HepG2 (cell line): ENCODE results near the gene COBLL1. TPM values are rescaled to one million over a fixed set of nuclear protein-coding genes. Genes with fewer than 3 reads are reported as not detected.

Experiments used
- ATAC-seq: fragments of 200-7000 bp; cut with Tn5 transposase; 3 replicates; pipeline ENCODE4 v1.9.1; 2020; ENCODE audit warnings: mild to moderate bottlenecking, moderate library complexity
- BruUV-seq: library from RNA; stranded (reverse); fragments of 400-500 nt; replicated peaks from 2 replicates; lab custom pipeline; 2021; lab: Mats Ljungman, UMichigan
- CTCF ChIA-PET: fragments of 300-600 bp; formaldehyde crosslinking; extraction: SDS; loops from one replicate; lab custom pipeline; 2021; ENCODE audit warnings: low total read pairs, inconsistent platforms, low intra/inter-chr PET ratio; lab: Yijun Ruan, JAX
- POLR2A ChIA-PET: fragments of 350-600 bp; sonication (Branson Sonifier 250); formaldehyde crosslinking; loops from one replicate; lab custom pipeline; 2020; ENCODE audit warnings: antibody characterized with exemption, inconsistent platforms; lab: Yijun Ruan, JAX
- DNase-seq: peaks from one replicate; pipeline ENCODE4 v3.0.0-alpha.2; 2015; ENCODE audit warnings: low spot score
- FAIRE-seq: peaks from 3 replicates; lab custom pipeline; 2011; peaks lifted over from hg19 to GRCh38; lab: Jason Lieb, UNC
- H2AFZ ChIP-seq: one replicate; pipeline ENCODE4 v1.6.1; 2011; ENCODE audit warnings: low read length, inconsistent platforms
- H3K27ac ChIP-seq: fragments of 300-600 bp; 3 replicates; pipeline ENCODE4 v1.8.0; 2011; ENCODE audit warnings: mixed run types, mild to moderate bottlenecking, mixed read lengths, low read length, inconsistent platforms; ENCODE audit not compliant: insufficient read depth; ENCODE audit errors: extremely low read length
- H3K27me3 ChIP-seq, 2 experiments: fragments of 200-600 bp in 1 of 2; 2 replicates in 1 of 2; 3 replicates in 1 of 2; pipeline versions ENCODE4 v1.6.0 to v1.8.0; 2011; ENCODE audit warnings: low read length in 2 of 2, mild to moderate bottlenecking in 2 of 2, moderate library complexity in 2 of 2, inconsistent platforms in 1 of 2; ENCODE audit not compliant: insufficient read depth in 2 of 2, control insufficient read depth in 1 of 2
- H3K36me3 ChIP-seq, 2 experiments: fragments of 200-600 bp in 1 of 2; replicated peaks in 1 of 2; 2 replicates in 1 of 2; 3 replicates in 1 of 2; pipeline versions ENCODE4 v1.5.1 to v1.8.0; 2011; ENCODE audit warnings: low read length in 2 of 2, inconsistent platforms in 1 of 2; ENCODE audit not compliant: insufficient read depth in 2 of 2, control insufficient read depth in 1 of 2
- H3K4me1 ChIP-seq: 2 replicates; pipeline ENCODE4 v1.5.1; 2012; ENCODE audit warnings: low read length, inconsistent platforms; ENCODE audit not compliant: insufficient read depth
- H3K4me2 ChIP-seq: 2 replicates; pipeline ENCODE4 v1.6.0; 2011; ENCODE audit warnings: low read depth, low read length, inconsistent platforms
- H3K4me3 ChIP-seq, 3 experiments: fragments of 200-600 bp in 1 of 3; sonication (generic), shearing (Covaris generic) in 1 of 3; replicated peaks in 1 of 3; 2 replicates each; pipeline ENCODE4 v1.5.1; 2011 to 2016; ENCODE audit warnings: low read length in 3 of 3, inconsistent platforms in 2 of 3, low read depth in 2 of 3, mild to moderate bottlenecking in 2 of 3, control low read depth in 1 of 3, mixed read lengths in 1 of 3; ENCODE audit not compliant: insufficient read depth in 1 of 3
- H3K79me2 ChIP-seq: one replicate; pipeline ENCODE4 v1.6.1; 2011; ENCODE audit warnings: low read length, inconsistent platforms; ENCODE audit not compliant: insufficient read depth
- H3K9ac ChIP-seq: 2 replicates; pipeline ENCODE4 v1.6.0; 2011; ENCODE audit warnings: mild to moderate bottlenecking, low read depth, low read length, inconsistent platforms; ENCODE audit not compliant: insufficient read depth
- H3K9me3 ChIP-seq: 2 replicates; pipeline ENCODE4 v1.5.1; 2012; ENCODE audit warnings: mild to moderate bottlenecking, low read length
- H4K20me1 ChIP-seq: 2 replicates; pipeline ENCODE4 v1.6.0; 2011; ENCODE audit warnings: inconsistent platforms, mild to moderate bottlenecking, low read length, moderate library complexity; ENCODE audit not compliant: insufficient read depth
- EHMT2 ChIP-seq: fragments of 200-600 bp; sonication (generic); IDR thresholded peaks from 2 replicates; pipeline ENCODE4 v1.7.0; 2017; ENCODE audit warnings: antibody characterized with exemption, low read depth, low read length, borderline replicate concordance
- ELK4 ChIP-seq: sonication (generic); formaldehyde crosslinking; IDR thresholded peaks from 2 replicates; pipeline ENCODE4 v1.9.0; 2021; ENCODE audit warnings: missing genetic modification reagents, borderline replicate concordance
- GMEB1 ChIP-seq: sonication (generic); formaldehyde crosslinking; IDR thresholded peaks from 2 replicates; pipeline ENCODE4 v1.5.1; 2020; ENCODE audit warnings: missing genetic modification reagents, mild to moderate bottlenecking, borderline replicate concordance
- ISL2 ChIP-seq: sonication (generic); formaldehyde crosslinking; IDR thresholded peaks from 2 replicates; pipeline ENCODE4 v1.5.0; 2020; ENCODE audit warnings: missing genetic modification reagents
- RNF2 ChIP-seq: fragments of 450-650 bp; conservative IDR thresholded peaks from 2 replicates; pipeline ENCODE4 v1.6.1; 2016; ENCODE audit warnings: low read depth
- SMARCE1 ChIP-seq: fragments of 450-650 bp; IDR thresholded peaks from 2 replicates; pipeline ENCODE4 v1.6.1; 2017; ENCODE audit warnings: borderline replicate concordance
- ZNF446 ChIP-seq: sonication (generic); formaldehyde crosslinking; IDR thresholded peaks from 2 replicates; pipeline ENCODE4 v1.5.0; 2020; ENCODE audit warnings: mild to moderate bottlenecking, missing genetic modification reagents
- ZUFSP ChIP-seq: sonication (generic); formaldehyde crosslinking; IDR thresholded peaks from 2 replicates; pipeline ENCODE4 v1.9.0; 2021; ENCODE audit warnings: missing genetic modification reagents, mild to moderate bottlenecking, borderline replicate concordance
- WGBS: methylation state at CpG from one replicate; pipeline ENCODE4 v1.1.6; 2017; ENCODE audit warnings: low lambda C conversion rate; 5-methylcytosine and 5-hydroxymethylcytosine counted together
- in situ Hi-C: cut with HindIII; loops from 2 replicates; pipeline ENCODE4 v1.10.0; 2017; ENCODE audit warnings: low pct_unique_long_range_greater_than_20kb; ENCODE audit not compliant: extremely low pct_ligation_motif_present
- intact Hi-C: fragments of 100-400 bp; cut with micrococcal nuclease; formaldehyde crosslinking; loops from one replicate; pipeline ENCODE4 v1.10.0; 2022; ENCODE audit not compliant: unreplicated experiment
- polyA plus RNA-seq, 8 experiments: library from polyadenylated mRNA; depleted of rRNA in 3 of 8; stranded (reverse) in 7 of 8; unstranded in 1 of 8; fragments of >200 nt; fragmentation: Illumina TruSeq in 4 of 8; extraction: Trizol in 4 of 8; gene quantifications; 2 replicates each; pipeline versions ENCODE4 v1.2.1 to v1.2.3, GENCODE V29; 2011 to 2016; ENCODE audit warnings: low read depth in 4 of 8, missing spikeins in 1 of 8, mixed read lengths in 1 of 8; ENCODE audit not compliant: insufficient read depth in 1 of 8
- total RNA-seq, 5 experiments: library from RNA; depleted of rRNA; stranded (reverse); fragments of >200 nt; fragmentation: Illumina TruSeq; extraction: Trizol; gene quantifications; 2 replicates each; pipeline ENCODE4 v1.2.3, GENCODE V29; 2016; ENCODE audit warnings: low read depth in 1 of 5

Gene COBLL1
- total and polyA plus RNA-seq, 2 of the 13 experiments (the other 11 are each of a cell fraction or from before 2014, with no cell fraction given), result 32.6 to 86.8 TPM

GRCh38 chr2:164700390-164700789, 141.2 kb downstream of the COBLL1 start:
- intact Hi-C loops, result no loop called here
- no TSS peak for BruUV-seq
- TF ChIP-seq SMARCE1 (no peak), ELK4 (no peak), EHMT2 (no peak), ZNF446 (CRISPR knock-in tag) (no peak), RNF2 (no peak), GMEB1 (CRISPR knock-in tag) (no peak), ISL2 (CRISPR knock-in tag) (no peak), ZUFSP (CRISPR knock-in tag) (no peak)
- TF ChIP-seq, all 625 proteins: peak for 0
- no peak overlapping the region for H3K9ac ChIP-seq
- H3K4me2 ChIP-seq, result no peak overlapping the region
- H3K27me3 ChIP-seq, result no peaks in the 10 kb centered on the region
- no peak overlapping the region for H3K27ac ChIP-seq
- H4K20me1 ChIP-seq, result no peaks in the 10 kb centered on the region
- peaks cover 2% of the 10 kb centered on the region for H3K79me2 ChIP-seq
- H3K9me3 ChIP-seq, result no peaks in the 10 kb centered on the region
- H3K36me3 ChIP-seq, result peaks cover 6 to 49% of the 10 kb centered on the region in 2 experiments
- POLR2A ChIA-PET, result no interaction called here
- FAIRE-seq, result no peak
- no peak overlapping the region for H3K4me3 ChIP-seq
- no peak overlapping the region for H2AFZ ChIP-seq
- WGBS, result 95% methylated on average over 2 of the region's 2 CpGs
- ATAC-seq, result no peak
- in situ Hi-C loops, result no loop called here
- no peak for DNase-seq
- peaks cover 42% of the 10 kb centered on the region for H3K4me1 ChIP-seq
- CTCF ChIA-PET, result no interaction called here
